ENCODE data around the gene CPNE5. TPM values are rescaled to one million over a fixed set of nuclear protein-coding genes. Genes with fewer than 3 reads are reported as not detected.

The CPNE5 gene
- total RNA-seq, 1 donor from 2014 or later: 0.13 TPM

DNA sequence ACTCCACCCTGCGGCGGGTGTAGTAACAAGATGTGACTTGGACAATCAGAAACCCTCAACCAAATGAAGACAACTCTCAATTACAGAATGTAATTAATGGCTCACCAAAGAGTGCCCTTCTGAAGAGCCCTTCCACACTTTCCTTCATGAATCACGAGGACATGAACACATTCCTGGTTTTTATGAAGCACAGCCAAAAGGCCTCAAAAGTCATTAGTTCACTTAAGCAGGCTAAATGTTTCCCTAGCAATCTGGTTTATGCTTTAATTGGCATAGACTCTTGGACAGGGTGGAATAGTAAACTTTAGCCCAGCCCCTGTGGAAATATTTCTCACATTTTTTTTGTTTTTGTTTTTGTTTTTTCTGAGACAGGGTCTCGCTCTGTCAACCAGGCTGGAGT lies 20.5 kb downstream of the CPNE5 start:
- DNase-seq (ENCODE audit: low read depth): no peak
- Histone ChIP-seq H3K36me3 (ENCODE audit: control insufficient read depth, insufficient read depth, low read length) (no peaks in the 10 kb centered on the region), H3K4me3 (ENCODE audit: low read depth, low read length) (no peak overlapping the region), H3K27me3 (ENCODE audit: control insufficient read depth, insufficient read depth, low read length) (no peaks in the 10 kb centered on the region)
- TF ChIP-seq, protein P1, sequence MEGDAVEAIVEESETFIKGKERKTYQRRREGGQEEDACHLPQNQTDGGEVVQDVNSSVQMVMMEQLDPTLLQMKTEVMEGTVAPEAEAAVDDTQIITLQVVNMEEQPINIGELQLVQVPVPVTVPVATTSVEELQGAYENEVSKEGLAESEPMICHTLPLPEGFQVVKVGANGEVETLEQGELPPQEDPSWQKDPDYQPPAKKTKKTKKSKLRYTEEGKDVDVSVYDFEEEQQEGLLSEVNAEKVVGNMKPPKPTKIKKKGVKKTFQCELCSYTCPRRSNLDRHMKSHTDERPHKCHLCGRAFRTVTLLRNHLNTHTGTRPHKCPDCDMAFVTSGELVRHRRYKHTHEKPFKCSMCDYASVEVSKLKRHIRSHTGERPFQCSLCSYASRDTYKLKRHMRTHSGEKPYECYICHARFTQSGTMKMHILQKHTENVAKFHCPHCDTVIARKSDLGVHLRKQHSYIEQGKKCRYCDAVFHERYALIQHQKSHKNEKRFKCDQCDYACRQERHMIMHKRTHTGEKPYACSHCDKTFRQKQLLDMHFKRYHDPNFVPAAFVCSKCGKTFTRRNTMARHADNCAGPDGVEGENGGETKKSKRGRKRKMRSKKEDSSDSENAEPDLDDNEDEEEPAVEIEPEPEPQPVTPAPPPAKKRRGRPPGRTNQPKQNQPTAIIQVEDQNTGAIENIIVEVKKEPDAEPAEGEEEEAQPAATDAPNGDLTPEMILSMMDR (IDR thresholded peaks at IDR 0.05; ENCODE audit: insufficient read depth, low read length, poor library complexity, severe bottlenecking): no peak

DNA sequence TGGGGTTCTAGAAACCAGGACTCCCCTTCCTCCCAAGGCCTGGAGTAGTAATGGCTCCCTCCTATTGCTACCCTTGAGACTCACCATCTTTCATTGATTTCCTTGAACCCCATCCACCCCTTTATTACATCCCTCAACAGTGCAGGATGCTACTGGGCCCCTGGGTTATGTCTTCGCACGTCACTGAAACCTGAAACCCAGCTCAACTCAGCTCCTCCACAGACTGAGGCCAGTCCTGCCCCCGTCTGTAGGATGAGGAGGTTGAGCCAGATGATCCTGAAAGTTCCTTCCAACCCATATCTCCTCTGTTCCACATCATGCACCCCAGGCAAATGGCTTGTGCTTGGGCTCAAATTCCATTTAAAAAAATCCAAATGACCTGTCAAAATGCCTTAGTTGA lies 21.4 kb downstream of the CPNE5 start:
- Histone ChIP-seq H3K4me3 (ENCODE audit: low read depth, low read length) (no peak overlapping the region), H3K27me3 (ENCODE audit: control insufficient read depth, insufficient read depth, low read length) (no peaks in the 10 kb centered on the region), H3K36me3 (ENCODE audit: control insufficient read depth, insufficient read depth, low read length) (no peaks in the 10 kb centered on the region)
- DNase-seq (ENCODE audit: low read depth): no peak
- TF ChIP-seq, protein P1 (IDR thresholded peaks at IDR 0.05; ENCODE audit: insufficient read depth, low read length, poor library complexity, severe bottlenecking): no peak

- H3K36me3 ChIP-seq (ENCODE audit: control insufficient read depth, insufficient read depth, low read length): no peaks in the 10 kb centered on the region
- no peak overlapping the region for H3K4me3 ChIP-seq (ENCODE audit: low read depth, low read length)
- no peak for DNase-seq (ENCODE audit: low read depth)
- TF ChIP-seq, protein P1 (IDR thresholded peaks at IDR 0.05; ENCODE audit: insufficient read depth, low read length, poor library complexity, severe bottlenecking): no peak
- H3K27me3 ChIP-seq (ENCODE audit: control insufficient read depth, insufficient read depth, low read length): no peaks in the 10 kb centered on the region
Measured at GRCh38 chr6:36817176-36817817, 21.9 kb downstream of the CPNE5 start.

DNA sequence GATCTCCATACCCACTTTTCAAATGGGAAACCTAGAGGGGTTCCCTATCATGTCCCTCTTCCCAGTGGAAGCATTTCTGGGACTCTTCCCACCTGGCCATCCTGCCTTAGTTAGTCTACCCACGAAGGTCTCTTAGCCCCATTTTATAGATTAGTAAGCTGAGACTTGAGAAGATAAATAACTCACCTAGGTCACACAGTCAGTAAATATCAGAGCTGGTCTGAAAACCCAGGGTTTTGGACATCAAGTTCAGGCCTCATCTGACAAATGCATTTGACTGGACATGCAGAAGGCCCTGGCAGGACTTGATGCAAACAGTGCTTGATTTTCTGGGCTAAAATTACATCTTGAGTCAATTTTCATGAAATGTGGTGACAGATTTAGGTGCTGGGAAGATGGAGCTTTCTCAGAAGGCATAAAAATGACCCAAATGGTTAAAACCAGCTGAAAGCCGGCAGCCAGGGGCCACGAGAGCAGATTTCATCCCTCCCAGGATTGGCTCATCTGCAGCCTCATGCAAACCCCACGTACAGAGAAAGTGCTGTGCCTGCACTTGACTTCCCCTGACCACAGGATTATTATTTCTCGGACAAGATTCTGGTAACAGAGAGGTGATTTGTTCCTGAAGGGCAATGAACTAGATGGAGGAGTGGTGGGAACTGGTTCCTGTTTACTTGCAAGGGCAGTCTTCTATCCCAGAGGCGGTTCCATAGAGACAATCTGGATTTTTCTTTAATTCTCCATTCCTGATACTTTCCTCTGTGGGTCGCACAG lies 23.1 kb downstream of the CPNE5 start:
- Histone ChIP-seq H3K4me3 (ENCODE audit: low read depth, low read length) (no peak overlapping the region), H3K27me3 (ENCODE audit: control insufficient read depth, insufficient read depth, low read length) (no peaks in the 10 kb centered on the region), H3K36me3 (ENCODE audit: control insufficient read depth, insufficient read depth, low read length) (no peaks in the 10 kb centered on the region)
- no peak for DNase-seq (ENCODE audit: low read depth)
- TF ChIP-seq, protein P1 (IDR thresholded peaks at IDR 0.05; ENCODE audit: insufficient read depth, low read length, poor library complexity, severe bottlenecking): no peak

DNA sequence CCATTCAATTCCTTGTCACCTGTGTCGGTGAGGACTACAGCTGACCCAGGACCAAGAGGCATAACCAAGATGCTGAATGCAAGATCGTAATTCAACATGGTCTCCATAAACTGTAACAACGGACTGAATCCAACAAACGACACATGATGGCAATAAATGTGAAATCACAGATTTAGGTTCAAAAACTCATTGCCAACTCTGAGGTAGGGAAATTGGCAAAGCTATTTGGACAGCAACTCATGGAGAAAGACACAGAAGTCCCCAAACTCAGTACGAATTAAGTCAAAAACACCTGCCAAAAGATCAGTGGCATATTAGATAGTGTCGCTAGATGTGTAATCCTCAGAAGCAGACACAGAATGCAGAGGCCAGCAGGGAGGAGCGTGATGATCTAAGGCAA lies 25.0 kb downstream of the CPNE5 start:
- Histone ChIP-seq H3K27me3 (ENCODE audit: control insufficient read depth, insufficient read depth, low read length) (no peaks in the 10 kb centered on the region), H3K36me3 (ENCODE audit: control insufficient read depth, insufficient read depth, low read length) (no peaks in the 10 kb centered on the region), H3K4me3 (ENCODE audit: low read depth, low read length) (no peak overlapping the region)
- no peak for DNase-seq (ENCODE audit: low read depth)
- TF ChIP-seq, protein P1 (IDR thresholded peaks at IDR 0.05; ENCODE audit: insufficient read depth, low read length, poor library complexity, severe bottlenecking): no peak

All from kidney epithelial cell (primary cell).